T47D (cell line): ENCODE results near the gene ACADM.
A peak's percentile ranks its signal among the peaks of the same experiment; 100 is the strongest.
"Not testable (repeated sequence)": the region's sequence is repeated elsewhere in the genome, so short reads cannot be mapped to it uniquely, and the experiment has no call there.

Source experiments
- DNase-seq, 2 experiments: peaks; one replicate each; pipeline versions ENCODE4 v3.0.0 to v3.0.0-alpha.2; 2011 to 2012; ENCODE audit warnings: low read depth in 1 of 2, low spot score in 1 of 2
- JUND ChIP-seq: IDR thresholded peaks from 2 replicates; pipeline ENCODE4 v1.6.1; 2012; ENCODE audit warnings: low read depth
- in situ Hi-C: cut with HindIII; loops from 2 replicates; pipeline ENCODE4 v1.10.0; 2016; ENCODE audit warnings: low sequenced_read_pairs, low pct_unique_long_range_greater_than_20kb

ACADM gene

GRCh38 chr1:75724472-75725022 is at the start of gene ACADM:
Gene ACADM, plus strand, starts transcription at chr1:75724709. Its CDS starts 79 bp downstream, at chr1:75724788.
- TF ChIP-seq JUND: no peak
- peak; percentile 63 to 91 for DNase-seq
- in situ Hi-C loops: no loop called here

- no peak for TF ChIP-seq JUND
- DNase-seq: no peak
- in situ Hi-C loops: no loop called here
Measured at GRCh38 chr1:75677443-75677842, 47.1 kb upstream of the ACADM start.

GRCh38 chr1:75677964-75678363 is 46.5 kb upstream of the ACADM start:
- in situ Hi-C loops, DNase-seq: not testable (repeated sequence)

- DNase-seq: no peak
- in situ Hi-C loops: no loop called here
- no peak for TF ChIP-seq JUND
Measured at GRCh38 chr1:75690547-75690946, 34.0 kb upstream of the ACADM start.

- no peak for DNase-seq
- in situ Hi-C loops: no loop called here
- TF ChIP-seq JUND: no peak
Measured at GRCh38 chr1:75693551-75693950, 31.0 kb upstream of the ACADM start.

GRCh38 chr1:75696000-75696399 is 28.5 kb upstream of the ACADM start:
- DNase-seq: no peak
- in situ Hi-C loops: no loop called here
- no peak for TF ChIP-seq JUND

GRCh38 chr1:75707191-75707590 is 17.3 kb upstream of the ACADM start:
- in situ Hi-C loops: no loop called here
- TF ChIP-seq JUND: no peak
- DNase-seq: peak in 1 of 2 experiments; percentile 64

GRCh38 chr1:75708910-75709309 is 15.6 kb upstream of the ACADM start:
- peak in 1 of 2 experiments; percentile 44 for DNase-seq
- in situ Hi-C loops: no loop called here
- no peak for TF ChIP-seq JUND

GRCh38 chr1:75710832-75711231 is 13.7 kb upstream of the ACADM start:
- DNase-seq: no peak
- TF ChIP-seq JUND: no peak
- in situ Hi-C loops: no loop called here

- in situ Hi-C loops: no loop called here
- no peak for TF ChIP-seq JUND
- DNase-seq: no peak
Measured at GRCh38 chr1:75711846-75712245, 12.7 kb upstream of the ACADM start.

GRCh38 chr1:75712306-75712705 is 12.2 kb upstream of the ACADM start:
- DNase-seq: no peak
- no peak for TF ChIP-seq JUND
- in situ Hi-C loops: no loop called here

GRCh38 chr1:75719810-75720209 is 4.7 kb upstream of the ACADM start:
- in situ Hi-C loops: no loop called here
- no peak for DNase-seq
- no peak for TF ChIP-seq JUND

GRCh38 chr1:75720325-75720724 is 4.2 kb upstream of the ACADM start:
- in situ Hi-C loops: no loop called here
- no peak for DNase-seq
- TF ChIP-seq JUND: no peak

GRCh38 chr1:75720820-75721219 is 3.7 kb upstream of the ACADM start:
- in situ Hi-C loops: no loop called here
- DNase-seq: no peak
- TF ChIP-seq JUND: no peak

GRCh38 chr1:75722246-75722645 is 2.3 kb upstream of the ACADM start:
- DNase-seq, in situ Hi-C loops: not testable (repeated sequence)
